ENCODE results near the gene CPNE1.

GRCh38 chr20:35681960-35682359, 17.3 kb upstream of the CPNE1 start:
- TF ChIP-seq POLR2AphosphoS5 (IDR thresholded peaks at IDR 0.05; ENCODE audit: borderline replicate concordance, low read depth, low read length): no peak
- no peak for TF ChIP-seq EZH2 (IDR thresholded peaks at IDR 0.05)

Data from SK-N-MC (cell line).